ENCODE data around the gene GOSR2.

The GOSR2 gene

GRCh38 chr17:46922804-46923635 is at the start of gene GOSR2:
GOSR2 (plus strand) TSS chr17:46923160; CDS start chr17:46923193, 33 bp downstream.
- peak; percentile 88 for DNase-seq (ENCODE audit: low spot score)

- DNase-seq (ENCODE audit: low spot score) = no peak
Observed at GRCh38 chr17:46873941-46874645, 48.9 kb upstream of the GOSR2 start.

GRCh38 chr17:46874906-46875305 is 48.1 kb upstream of the GOSR2 start:
- DNase-seq (ENCODE audit: low spot score) = no peak

GRCh38 chr17:46875849-46876352 is 47.1 kb upstream of the GOSR2 start:
- no peak for DNase-seq (ENCODE audit: low spot score)

- DNase-seq (ENCODE audit: low spot score) = no peak
Observed at GRCh38 chr17:46876353-46876887, 46.5 kb upstream of the GOSR2 start.

GRCh38 chr17:46876926-46877325 is 46.0 kb upstream of the GOSR2 start:
- no peak for DNase-seq (ENCODE audit: low spot score)

- no peak for DNase-seq (ENCODE audit: low spot score)
Observed at GRCh38 chr17:46877466-46877865, 45.5 kb upstream of the GOSR2 start.

GRCh38 chr17:46878055-46878454 is 44.9 kb upstream of the GOSR2 start:
- no peak for DNase-seq (ENCODE audit: low spot score)

GRCh38 chr17:46879101-46879500 is 43.9 kb upstream of the GOSR2 start:
- DNase-seq (ENCODE audit: low spot score) = no peak

GRCh38 chr17:46881015-46881414 is 41.9 kb upstream of the GOSR2 start:
- DNase-seq (ENCODE audit: low spot score) = no peak

- DNase-seq (ENCODE audit: low spot score) = no peak
Observed at GRCh38 chr17:46882666-46883065, 40.3 kb upstream of the GOSR2 start.

- no peak for DNase-seq (ENCODE audit: low spot score)
Observed at GRCh38 chr17:46883871-46884520, 39.0 kb upstream of the GOSR2 start.

GRCh38 chr17:46884552-46884951 is 38.4 kb upstream of the GOSR2 start:
- DNase-seq (ENCODE audit: low spot score) = no peak

- no peak for DNase-seq (ENCODE audit: low spot score)
Observed at GRCh38 chr17:46885415-46886309, 37.3 kb upstream of the GOSR2 start.

GRCh38 chr17:46886310-46886663 is 36.7 kb upstream of the GOSR2 start:
- no peak for DNase-seq (ENCODE audit: low spot score)

GRCh38 chr17:46887717-46888116 is 35.2 kb upstream of the GOSR2 start:
- no peak for DNase-seq (ENCODE audit: low spot score)

- no peak for DNase-seq (ENCODE audit: low spot score)
Observed at GRCh38 chr17:46888727-46889126, 34.2 kb upstream of the GOSR2 start.

GRCh38 chr17:46889519-46889918 is 33.4 kb upstream of the GOSR2 start:
- DNase-seq (ENCODE audit: low spot score) = no peak

- DNase-seq (ENCODE audit: low spot score) = no peak
Observed at GRCh38 chr17:46889992-46890564, 32.9 kb upstream of the GOSR2 start.

- no peak for DNase-seq (ENCODE audit: low spot score)
Observed at GRCh38 chr17:46890638-46891037, 32.3 kb upstream of the GOSR2 start.

GRCh38 chr17:46892192-46892703 is 30.7 kb upstream of the GOSR2 start:
- DNase-seq (ENCODE audit: low spot score) = no peak

Measured in CD4-positive, alpha-beta T cell treated with Interleukin-15 for 4 hours (primary cell).